WTC11 (cell line): ENCODE measurements around the gene EDAR. TPM values are rescaled to one million over a fixed set of nuclear protein-coding genes. Genes with fewer than 3 reads are reported as not detected.

ENCODE experiments used
- ATAC-seq: fragments of 200-7000 bp; cut with Tn5 transposase; 2 replicates; pipeline ENCODE4 v1.10.0; 2021; ENCODE audit warnings: mild to moderate bottlenecking, moderate library complexity
- CTCF ChIA-PET: fragments of 300-600 bp; sonication (Branson Sonifier 250); formaldehyde crosslinking; loops from one replicate; lab custom pipeline; 2021; ENCODE audit warnings: antibody characterized with exemption; lab: Charles Lee
- POLR2A ChIA-PET: fragments of 350-600 bp; sonication (Branson Sonifier 250); formaldehyde crosslinking; loops from one replicate; lab custom pipeline; 2021; ENCODE audit warnings: antibody characterized with exemption; lab: Charles Lee
- DNase-seq: peaks from one replicate; pipeline ENCODE4 v3.0.0; 2021; ENCODE audit warnings: low spot score
- H3K27ac Mint-ChIP-seq: 2 replicates; pipeline ENCODE4 v1.8.0; 2021; ENCODE audit warnings: mixed read lengths
- H3K27me3 Mint-ChIP-seq: 2 replicates; pipeline ENCODE4 v1.8.0; 2021; ENCODE audit warnings: low read depth, mild to moderate bottlenecking, moderate library complexity, mixed read lengths
- H3K36me3 Mint-ChIP-seq: 2 replicates; pipeline ENCODE4 v1.8.0; 2021; ENCODE audit warnings: mixed read lengths
- H3K4me1 Mint-ChIP-seq: 2 replicates; pipeline ENCODE4 v1.8.0; 2022; ENCODE audit warnings: mixed read lengths
- H3K4me3 Mint-ChIP-seq: 2 replicates; pipeline ENCODE4 v1.8.0; 2021; ENCODE audit warnings: mild to moderate bottlenecking, moderate library complexity, mixed read lengths
- H3K9me3 Mint-ChIP-seq: 2 replicates; pipeline ENCODE4 v1.8.0; 2021; ENCODE audit warnings: mixed read lengths
- ETV6 ChIP-seq: sonication (generic); formaldehyde crosslinking; IDR thresholded peaks from 2 replicates; pipeline ENCODE4 v1.8.1; 2022; ENCODE audit warnings: mild to moderate bottlenecking, missing genetic modification reagents
- HMGA2 ChIP-seq: fragments of 250-450 bp; sonication (Bioruptor Pico); IDR thresholded peaks from 2 replicates; pipeline ENCODE4 v1.4.0; 2021; ENCODE audit warnings: mild to moderate bottlenecking, moderate library complexity
- NR1H2 ChIP-seq: sonication (generic); formaldehyde crosslinking; IDR thresholded peaks from 2 replicates; pipeline ENCODE4 v1.9.0; 2021; ENCODE audit warnings: mild to moderate bottlenecking, moderate library complexity, missing genetic modification reagents
- RORB ChIP-seq: fragments of 250-450 bp; sonication (Bioruptor Pico); IDR thresholded peaks from 2 replicates; pipeline ENCODE4 v1.9.0; 2021; ENCODE audit warnings: mild to moderate bottlenecking
- SP1 ChIP-seq: sonication (generic); formaldehyde crosslinking; conservative IDR thresholded peaks from 2 replicates; pipeline ENCODE4 v1.8.1; 2022; ENCODE audit warnings: missing genetic modification reagents
- TCF7 ChIP-seq: sonication (generic); formaldehyde crosslinking; IDR thresholded peaks from 2 replicates; pipeline ENCODE4 v1.8.0; 2022; ENCODE audit warnings: mild to moderate bottlenecking, low read depth, missing genetic modification reagents, moderate library complexity
- TEAD4 ChIP-seq: sonication (generic); formaldehyde crosslinking; IDR thresholded peaks from 2 replicates; pipeline ENCODE4 v1.8.0; 2022; ENCODE audit warnings: mild to moderate bottlenecking, missing genetic modification reagents
- TP53 ChIP-seq: sonication (generic); formaldehyde crosslinking; IDR thresholded peaks from 2 replicates; pipeline ENCODE4 v1.8.1; 2023; ENCODE audit warnings: mild to moderate bottlenecking, missing genetic modification reagents
- ZBTB21 ChIP-seq: sonication (generic); formaldehyde crosslinking; IDR thresholded peaks from 2 replicates; pipeline ENCODE4 v1.8.1; 2023; ENCODE audit warnings: mild to moderate bottlenecking, missing genetic modification reagents, borderline replicate concordance
- total RNA-seq: library from RNA; stranded (reverse); gene quantifications from 3 replicates; pipeline ENCODE4 v1.2.3, GENCODE V29; 2021
- TF ChIP-seq, protein P1 (sequence below): fragments of 250-450 bp; sonication (Bioruptor Pico); IDR thresholded peaks from 2 replicates; pipeline ENCODE4 v1.9.0; 2021; ENCODE audit warnings: mild to moderate bottlenecking, borderline replicate concordance
- TF ChIP-seq, protein P2 (sequence below): sonication (generic); formaldehyde crosslinking; IDR thresholded peaks from 2 replicates; pipeline ENCODE4 v1.8.1; 2022; ENCODE audit warnings: missing genetic modification reagents, borderline replicate concordance
- TF ChIP-seq, protein P3 (sequence below): sonication (generic); formaldehyde crosslinking; conservative IDR thresholded peaks from 2 replicates; pipeline ENCODE4 v1.8.1; 2022; ENCODE audit warnings: mild to moderate bottlenecking, missing genetic modification reagents
- TF ChIP-seq, protein P4 (sequence below): fragments of 250-450 bp; sonication (Bioruptor Pico); conservative IDR thresholded peaks from 2 replicates; pipeline ENCODE4 v1.9.0; 2021; ENCODE audit warnings: mild to moderate bottlenecking
- TF ChIP-seq, protein P5 (sequence below): sonication (generic); formaldehyde crosslinking; IDR thresholded peaks from 2 replicates; pipeline ENCODE4 v1.8.1; 2023; ENCODE audit warnings: mild to moderate bottlenecking, missing genetic modification reagents, moderate library complexity
- TF ChIP-seq, protein P6 (sequence below): fragments of 250-450 bp; sonication (Bioruptor Pico); IDR thresholded peaks from 2 replicates; pipeline ENCODE4 v1.9.0; 2021; ENCODE audit warnings: mild to moderate bottlenecking
- TF ChIP-seq, protein P7 (sequence below): sonication (generic); formaldehyde crosslinking; IDR thresholded peaks from 2 replicates; pipeline ENCODE4 v1.8.1; 2022; ENCODE audit warnings: mild to moderate bottlenecking, missing genetic modification reagents, moderate library complexity, borderline replicate concordance
- TF ChIP-seq, protein P8 (sequence below): sonication (generic); formaldehyde crosslinking; conservative IDR thresholded peaks from 2 replicates; pipeline ENCODE4 v1.8.1; 2023; ENCODE audit warnings: mild to moderate bottlenecking, low read depth, missing genetic modification reagents, moderate library complexity
- TF ChIP-seq, protein P9 (sequence below): sonication (generic); formaldehyde crosslinking; IDR thresholded peaks from 2 replicates; pipeline ENCODE4 v1.8.0; 2023; ENCODE audit warnings: mild to moderate bottlenecking, missing genetic modification reagents

EDAR gene
- total RNA-seq, 1 experiment from 2014 or later, result not detected

DNA sequence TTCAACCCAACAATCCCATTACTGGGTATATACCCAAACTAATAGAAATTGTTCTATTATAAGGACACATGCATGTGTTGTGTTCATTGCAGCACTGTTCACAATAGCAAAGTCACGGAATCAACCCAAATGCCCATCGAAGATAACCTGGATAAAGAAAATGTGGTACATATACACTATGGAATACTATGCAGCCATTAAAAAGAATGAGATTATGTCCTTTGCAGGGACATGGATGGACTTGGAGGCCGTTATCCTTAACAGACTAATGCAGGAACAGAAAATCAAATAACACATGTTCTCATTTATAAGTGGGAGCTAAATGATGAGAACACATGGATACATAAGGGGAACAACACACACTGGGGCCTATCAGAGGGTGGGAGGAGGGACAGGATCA lies 136.6 kb downstream of the EDAR start:
- H3K9me3 Mint-ChIP-seq, result no peaks in the 10 kb centered on the region
- POLR2A ChIA-PET, result no interaction called here
- H3K36me3 Mint-ChIP-seq, result peaks cover 34% of the 10 kb centered on the region
- DNase-seq (no peak), ATAC-seq (no peak)
- H3K27me3 Mint-ChIP-seq, result no peaks in the 10 kb centered on the region
- TF ChIP-seq, protein P1, sequence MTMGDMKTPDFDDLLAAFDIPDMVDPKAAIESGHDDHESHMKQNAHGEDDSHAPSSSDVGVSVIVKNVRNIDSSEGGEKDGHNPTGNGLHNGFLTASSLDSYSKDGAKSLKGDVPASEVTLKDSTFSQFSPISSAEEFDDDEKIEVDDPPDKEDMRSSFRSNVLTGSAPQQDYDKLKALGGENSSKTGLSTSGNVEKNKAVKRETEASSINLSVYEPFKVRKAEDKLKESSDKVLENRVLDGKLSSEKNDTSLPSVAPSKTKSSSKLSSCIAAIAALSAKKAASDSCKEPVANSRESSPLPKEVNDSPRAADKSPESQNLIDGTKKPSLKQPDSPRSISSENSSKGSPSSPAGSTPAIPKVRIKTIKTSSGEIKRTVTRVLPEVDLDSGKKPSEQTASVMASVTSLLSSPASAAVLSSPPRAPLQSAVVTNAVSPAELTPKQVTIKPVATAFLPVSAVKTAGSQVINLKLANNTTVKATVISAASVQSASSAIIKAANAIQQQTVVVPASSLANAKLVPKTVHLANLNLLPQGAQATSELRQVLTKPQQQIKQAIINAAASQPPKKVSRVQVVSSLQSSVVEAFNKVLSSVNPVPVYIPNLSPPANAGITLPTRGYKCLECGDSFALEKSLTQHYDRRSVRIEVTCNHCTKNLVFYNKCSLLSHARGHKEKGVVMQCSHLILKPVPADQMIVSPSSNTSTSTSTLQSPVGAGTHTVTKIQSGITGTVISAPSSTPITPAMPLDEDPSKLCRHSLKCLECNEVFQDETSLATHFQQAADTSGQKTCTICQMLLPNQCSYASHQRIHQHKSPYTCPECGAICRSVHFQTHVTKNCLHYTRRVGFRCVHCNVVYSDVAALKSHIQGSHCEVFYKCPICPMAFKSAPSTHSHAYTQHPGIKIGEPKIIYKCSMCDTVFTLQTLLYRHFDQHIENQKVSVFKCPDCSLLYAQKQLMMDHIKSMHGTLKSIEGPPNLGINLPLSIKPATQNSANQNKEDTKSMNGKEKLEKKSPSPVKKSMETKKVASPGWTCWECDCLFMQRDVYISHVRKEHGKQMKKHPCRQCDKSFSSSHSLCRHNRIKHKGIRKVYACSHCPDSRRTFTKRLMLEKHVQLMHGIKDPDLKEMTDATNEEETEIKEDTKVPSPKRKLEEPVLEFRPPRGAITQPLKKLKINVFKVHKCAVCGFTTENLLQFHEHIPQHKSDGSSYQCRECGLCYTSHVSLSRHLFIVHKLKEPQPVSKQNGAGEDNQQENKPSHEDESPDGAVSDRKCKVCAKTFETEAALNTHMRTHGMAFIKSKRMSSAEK (CRISPR knock-in tag), result no peak
- no peak for TF ChIP-seq HMGA2 (CRISPR knock-in tag)
- TF ChIP-seq ZBTB21 (CRISPR knock-in tag), result no peak
- TF ChIP-seq, protein P2, sequence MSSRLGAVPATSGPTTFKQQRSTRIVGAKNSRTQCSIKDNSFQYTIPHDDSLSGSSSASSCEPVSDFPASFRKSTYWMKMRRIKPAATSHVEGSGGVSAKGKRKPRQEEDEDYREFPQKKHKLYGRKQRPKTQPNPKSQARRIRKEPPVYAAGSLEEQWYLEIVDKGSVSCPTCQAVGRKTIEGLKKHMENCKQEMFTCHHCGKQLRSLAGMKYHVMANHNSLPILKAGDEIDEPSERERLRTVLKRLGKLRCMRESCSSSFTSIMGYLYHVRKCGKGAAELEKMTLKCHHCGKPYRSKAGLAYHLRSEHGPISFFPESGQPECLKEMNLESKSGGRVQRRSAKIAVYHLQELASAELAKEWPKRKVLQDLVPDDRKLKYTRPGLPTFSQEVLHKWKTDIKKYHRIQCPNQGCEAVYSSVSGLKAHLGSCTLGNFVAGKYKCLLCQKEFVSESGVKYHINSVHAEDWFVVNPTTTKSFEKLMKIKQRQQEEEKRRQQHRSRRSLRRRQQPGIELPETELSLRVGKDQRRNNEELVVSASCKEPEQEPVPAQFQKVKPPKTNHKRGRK (CRISPR knock-in tag), result no peak
- TF ChIP-seq RORB (CRISPR knock-in tag), result no peak
- no peak for TF ChIP-seq ETV6 (CRISPR knock-in tag)
- TF ChIP-seq, protein P3, sequence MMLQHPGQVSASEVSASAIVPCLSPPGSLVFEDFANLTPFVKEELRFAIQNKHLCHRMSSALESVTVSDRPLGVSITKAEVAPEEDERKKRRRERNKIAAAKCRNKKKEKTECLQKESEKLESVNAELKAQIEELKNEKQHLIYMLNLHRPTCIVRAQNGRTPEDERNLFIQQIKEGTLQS (CRISPR knock-in tag), result no peak
- TF ChIP-seq NR1H2 (CRISPR knock-in tag), result no peak
- TF ChIP-seq TCF7 (CRISPR knock-in tag), result no peak
- no peak for TF ChIP-seq SP1 (CRISPR knock-in tag)
- TF ChIP-seq, protein P4, sequence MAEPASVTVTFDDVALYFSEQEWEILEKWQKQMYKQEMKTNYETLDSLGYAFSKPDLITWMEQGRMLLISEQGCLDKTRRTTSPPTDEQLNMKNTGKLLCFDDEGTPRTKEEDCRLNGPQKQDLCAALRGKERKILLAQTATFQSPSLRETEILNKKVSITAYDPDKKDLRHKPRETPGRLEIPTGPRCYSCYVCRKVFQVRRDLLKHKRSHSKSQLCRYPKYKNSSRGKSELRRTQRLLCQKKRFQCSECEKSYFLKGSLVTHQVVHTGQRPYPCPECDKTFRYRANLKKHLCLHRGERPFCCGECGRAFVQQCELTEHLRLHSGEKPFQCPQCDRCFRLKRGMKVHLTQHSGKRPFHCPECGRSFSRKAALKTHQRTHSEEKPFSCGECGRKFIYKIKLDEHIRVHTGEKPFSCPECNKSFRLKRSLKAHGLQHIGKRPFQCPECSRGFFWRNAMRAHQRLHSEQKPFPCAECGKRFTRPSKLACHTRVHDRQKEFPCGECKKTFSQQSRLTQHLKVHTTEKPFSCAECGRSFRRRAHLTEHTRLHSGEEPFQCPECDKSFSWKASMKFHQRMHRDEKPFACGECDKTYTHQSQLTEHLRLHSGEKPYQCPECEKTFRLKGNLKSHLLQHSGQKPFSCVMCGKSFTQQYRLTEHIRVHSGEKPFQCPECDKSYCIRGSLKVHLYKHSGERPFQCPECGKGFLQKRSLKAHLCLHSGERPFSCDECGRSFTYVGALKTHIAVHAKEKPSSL (CRISPR knock-in tag), result no peak
- TF ChIP-seq, protein P5, sequence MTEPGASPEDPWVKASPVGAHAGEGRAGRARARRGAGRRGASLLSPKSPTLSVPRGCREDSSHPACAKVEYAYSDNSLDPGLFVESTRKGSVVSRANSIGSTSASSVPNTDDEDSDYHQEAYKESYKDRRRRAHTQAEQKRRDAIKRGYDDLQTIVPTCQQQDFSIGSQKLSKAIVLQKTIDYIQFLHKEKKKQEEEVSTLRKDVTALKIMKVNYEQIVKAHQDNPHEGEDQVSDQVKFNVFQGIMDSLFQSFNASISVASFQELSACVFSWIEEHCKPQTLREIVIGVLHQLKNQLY (CRISPR knock-in tag), result no peak
- TF ChIP-seq, protein P6, sequence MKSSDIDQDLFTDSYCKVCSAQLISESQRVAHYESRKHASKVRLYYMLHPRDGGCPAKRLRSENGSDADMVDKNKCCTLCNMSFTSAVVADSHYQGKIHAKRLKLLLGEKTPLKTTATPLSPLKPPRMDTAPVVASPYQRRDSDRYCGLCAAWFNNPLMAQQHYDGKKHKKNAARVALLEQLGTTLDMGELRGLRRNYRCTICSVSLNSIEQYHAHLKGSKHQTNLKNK (CRISPR knock-in tag), result no peak
- TF ChIP-seq, protein P7, sequence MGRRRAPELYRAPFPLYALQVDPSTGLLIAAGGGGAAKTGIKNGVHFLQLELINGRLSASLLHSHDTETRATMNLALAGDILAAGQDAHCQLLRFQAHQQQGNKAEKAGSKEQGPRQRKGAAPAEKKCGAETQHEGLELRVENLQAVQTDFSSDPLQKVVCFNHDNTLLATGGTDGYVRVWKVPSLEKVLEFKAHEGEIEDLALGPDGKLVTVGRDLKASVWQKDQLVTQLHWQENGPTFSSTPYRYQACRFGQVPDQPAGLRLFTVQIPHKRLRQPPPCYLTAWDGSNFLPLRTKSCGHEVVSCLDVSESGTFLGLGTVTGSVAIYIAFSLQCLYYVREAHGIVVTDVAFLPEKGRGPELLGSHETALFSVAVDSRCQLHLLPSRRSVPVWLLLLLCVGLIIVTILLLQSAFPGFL (CRISPR knock-in tag), result no peak
- TF ChIP-seq, all 79 proteins: peak for 0
- CTCF ChIA-PET, result no interaction called here
- Mint-ChIP-seq H3K4me1 (0 out of 2 replicates have a peak, but pooled peaks cover 3% of the 10 kb centered on the region), H3K4me3 (no peak overlapping the region), H3K27ac (no peak overlapping the region)

DNA sequence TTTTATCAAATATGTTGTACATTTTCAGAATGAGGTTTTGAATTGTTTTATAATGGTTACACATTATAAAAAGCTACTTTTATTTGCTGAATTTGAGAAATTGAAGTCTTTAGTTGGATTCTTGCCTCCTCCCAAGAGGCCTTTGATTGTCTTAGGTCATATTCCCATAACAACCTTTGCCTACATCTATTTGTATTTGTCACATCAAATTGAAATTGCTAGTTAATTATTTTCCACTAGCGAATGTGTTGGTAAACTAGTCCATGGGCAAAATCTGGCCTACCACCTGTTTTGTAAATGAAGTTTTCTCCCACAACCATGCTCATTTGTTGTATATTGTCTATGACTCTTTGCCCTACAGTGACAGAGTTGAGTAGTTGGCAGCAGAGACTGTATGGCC lies 142.0 kb downstream of the EDAR start:
- peaks cover 4% of the 10 kb centered on the region; the same call in 1 of the 2 replicates for H3K9me3 Mint-ChIP-seq
- POLR2A ChIA-PET, result no interaction called here
- H3K27ac Mint-ChIP-seq, result no peak overlapping the region
- peaks cover 40% of the 10 kb centered on the region for H3K36me3 Mint-ChIP-seq
- CTCF ChIA-PET, result no interaction called here
- no peaks in the 10 kb centered on the region for H3K27me3 Mint-ChIP-seq
- no peak for ATAC-seq
- no peak overlapping the region for H3K4me3 Mint-ChIP-seq
- DNase-seq, result no peak
- 0 out of 2 replicates have a peak, but pooled peaks cover 3% of the 10 kb centered on the region for H3K4me1 Mint-ChIP-seq
- TF ChIP-seq, protein P8, sequence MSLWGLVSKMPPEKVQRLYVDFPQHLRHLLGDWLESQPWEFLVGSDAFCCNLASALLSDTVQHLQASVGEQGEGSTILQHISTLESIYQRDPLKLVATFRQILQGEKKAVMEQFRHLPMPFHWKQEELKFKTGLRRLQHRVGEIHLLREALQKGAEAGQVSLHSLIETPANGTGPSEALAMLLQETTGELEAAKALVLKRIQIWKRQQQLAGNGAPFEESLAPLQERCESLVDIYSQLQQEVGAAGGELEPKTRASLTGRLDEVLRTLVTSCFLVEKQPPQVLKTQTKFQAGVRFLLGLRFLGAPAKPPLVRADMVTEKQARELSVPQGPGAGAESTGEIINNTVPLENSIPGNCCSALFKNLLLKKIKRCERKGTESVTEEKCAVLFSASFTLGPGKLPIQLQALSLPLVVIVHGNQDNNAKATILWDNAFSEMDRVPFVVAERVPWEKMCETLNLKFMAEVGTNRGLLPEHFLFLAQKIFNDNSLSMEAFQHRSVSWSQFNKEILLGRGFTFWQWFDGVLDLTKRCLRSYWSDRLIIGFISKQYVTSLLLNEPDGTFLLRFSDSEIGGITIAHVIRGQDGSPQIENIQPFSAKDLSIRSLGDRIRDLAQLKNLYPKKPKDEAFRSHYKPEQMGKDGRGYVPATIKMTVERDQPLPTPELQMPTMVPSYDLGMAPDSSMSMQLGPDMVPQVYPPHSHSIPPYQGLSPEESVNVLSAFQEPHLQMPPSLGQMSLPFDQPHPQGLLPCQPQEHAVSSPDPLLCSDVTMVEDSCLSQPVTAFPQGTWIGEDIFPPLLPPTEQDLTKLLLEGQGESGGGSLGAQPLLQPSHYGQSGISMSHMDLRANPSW (CRISPR knock-in tag), result no peak
- TF ChIP-seq, protein P9, sequence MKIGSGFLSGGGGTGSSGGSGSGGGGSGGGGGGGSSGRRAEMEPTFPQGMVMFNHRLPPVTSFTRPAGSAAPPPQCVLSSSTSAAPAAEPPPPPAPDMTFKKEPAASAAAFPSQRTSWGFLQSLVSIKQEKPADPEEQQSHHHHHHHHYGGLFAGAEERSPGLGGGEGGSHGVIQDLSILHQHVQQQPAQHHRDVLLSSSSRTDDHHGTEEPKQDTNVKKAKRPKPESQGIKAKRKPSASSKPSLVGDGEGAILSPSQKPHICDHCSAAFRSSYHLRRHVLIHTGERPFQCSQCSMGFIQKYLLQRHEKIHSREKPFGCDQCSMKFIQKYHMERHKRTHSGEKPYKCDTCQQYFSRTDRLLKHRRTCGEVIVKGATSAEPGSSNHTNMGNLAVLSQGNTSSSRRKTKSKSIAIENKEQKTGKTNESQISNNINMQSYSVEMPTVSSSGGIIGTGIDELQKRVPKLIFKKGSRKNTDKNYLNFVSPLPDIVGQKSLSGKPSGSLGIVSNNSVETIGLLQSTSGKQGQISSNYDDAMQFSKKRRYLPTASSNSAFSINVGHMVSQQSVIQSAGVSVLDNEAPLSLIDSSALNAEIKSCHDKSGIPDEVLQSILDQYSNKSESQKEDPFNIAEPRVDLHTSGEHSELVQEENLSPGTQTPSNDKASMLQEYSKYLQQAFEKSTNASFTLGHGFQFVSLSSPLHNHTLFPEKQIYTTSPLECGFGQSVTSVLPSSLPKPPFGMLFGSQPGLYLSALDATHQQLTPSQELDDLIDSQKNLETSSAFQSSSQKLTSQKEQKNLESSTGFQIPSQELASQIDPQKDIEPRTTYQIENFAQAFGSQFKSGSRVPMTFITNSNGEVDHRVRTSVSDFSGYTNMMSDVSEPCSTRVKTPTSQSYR (CRISPR knock-in tag), result no peak
- TF ChIP-seq TP53 (CRISPR knock-in tag) (no peak), TEAD4 (CRISPR knock-in tag) (no peak)
